LNCaP clone FGC (cell line): ENCODE results near the gene KCNJ6.
A peak's percentile ranks its signal among the peaks of the same experiment; 100 is the strongest.

Source experiments
- DNase-seq: peaks from one replicate; pipeline ENCODE4 v3.0.0-alpha.2; 2011; ENCODE audit warnings: low read depth
- H3K4me3 ChIP-seq: 2 replicates; pipeline ENCODE4 v1.5.1; 2011; ENCODE audit warnings: mild to moderate bottlenecking, low read depth, low read length, control low read depth
- CTCF ChIP-seq: IDR thresholded peaks from 2 replicates; pipeline ENCODE4 v1.5.1; 2012; ENCODE audit warnings: mild to moderate bottlenecking; ENCODE audit not compliant: control insufficient read depth, insufficient read depth; ENCODE audit errors: extremely low read depth

The KCNJ6 gene

GRCh38 chr21:37940691-37941090, 24.4 kb upstream of the KCNJ6 start:
- no peak overlapping the region for H3K4me3 ChIP-seq
- TF ChIP-seq CTCF = no peak
- peak; percentile 36 for DNase-seq

DNA sequence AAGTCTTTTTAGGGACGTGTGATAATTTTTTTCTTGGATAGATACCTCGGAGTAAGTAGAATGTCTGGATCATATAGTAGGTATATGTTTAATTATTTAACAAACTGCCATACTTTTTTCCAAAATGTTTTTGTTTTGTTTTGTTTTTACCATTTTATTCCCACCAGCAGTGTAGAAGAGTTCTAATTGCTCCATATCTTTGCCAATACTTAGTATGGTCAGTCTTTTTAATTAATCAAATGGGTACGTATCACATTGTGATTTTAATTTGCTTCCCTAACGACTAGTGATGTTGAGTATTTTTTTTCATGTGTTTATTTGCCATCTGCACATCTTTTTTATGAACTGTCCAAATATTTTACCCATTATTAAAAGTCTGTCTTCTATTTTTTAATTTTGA, 23.6 kb upstream of the KCNJ6 start:
- no peak for DNase-seq
- TF ChIP-seq CTCF = no peak
- no peak overlapping the region for H3K4me3 ChIP-seq

DNA sequence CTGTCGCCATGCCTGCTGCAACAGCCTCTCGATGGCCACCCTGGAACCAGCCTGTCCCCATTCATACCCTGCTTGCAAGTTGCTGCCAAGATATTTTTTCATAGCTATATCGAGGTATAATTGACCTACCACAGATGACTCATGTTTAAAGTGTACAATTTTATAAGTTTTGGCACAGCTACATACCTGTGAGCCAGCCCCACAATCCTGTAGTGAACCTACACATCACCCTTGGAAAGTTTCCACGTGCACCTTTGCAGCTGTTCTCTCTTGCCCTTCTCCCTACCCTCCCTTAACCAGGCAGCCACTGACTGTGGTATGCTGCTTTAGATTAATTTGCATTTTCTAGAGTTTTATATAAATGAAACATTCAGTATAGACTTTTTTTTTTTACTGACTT, 23.0 kb upstream of the KCNJ6 start:
- TF ChIP-seq CTCF = no peak
- peak; percentile 35 for DNase-seq

GRCh38 chr21:37937668-37938067, 21.4 kb upstream of the KCNJ6 start:
- no peak overlapping the region for H3K4me3 ChIP-seq
- no peak for TF ChIP-seq CTCF
- DNase-seq = no peak

More for the DNA sequence above, 23.0 kb upstream of the KCNJ6 start:
- H3K4me3 ChIP-seq = no peak overlapping the region

DNA sequence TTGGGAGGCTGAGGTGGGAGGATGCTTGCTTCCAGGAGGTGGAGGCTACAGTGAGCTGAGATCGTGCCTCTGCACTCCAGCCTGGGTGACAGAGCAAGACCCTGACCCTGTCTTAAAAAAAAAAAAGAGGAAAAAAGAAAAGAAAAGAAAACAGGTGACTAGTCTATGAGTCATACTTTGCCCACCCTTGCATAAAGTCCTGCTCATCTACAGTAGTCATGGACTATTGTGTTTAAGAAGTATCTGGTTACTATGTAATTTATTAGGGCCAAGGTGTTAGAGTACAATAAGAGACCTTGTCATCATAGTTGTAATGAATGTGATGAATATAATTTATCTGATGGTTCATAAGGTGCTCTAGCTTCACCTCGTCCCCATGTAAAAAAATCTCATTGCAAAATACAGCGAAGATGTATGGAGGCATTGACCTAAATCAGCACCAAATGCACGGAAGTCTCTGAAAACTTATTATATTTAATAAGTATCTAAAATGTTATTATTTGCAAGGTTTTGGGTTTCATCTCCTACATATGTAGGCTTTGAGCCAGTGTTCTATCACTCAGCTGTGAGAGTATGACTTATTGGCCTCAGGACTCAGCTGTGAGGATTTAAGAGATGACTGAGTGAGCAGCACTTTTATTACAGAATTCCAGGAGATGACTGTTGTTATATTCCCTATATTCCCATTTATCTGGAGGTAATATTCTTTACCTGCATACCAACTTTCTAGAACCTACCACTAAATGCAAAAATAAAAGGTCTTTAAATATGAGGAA, 19.9 kb upstream of the KCNJ6 start:
- H3K4me3 ChIP-seq = no peak overlapping the region
- no peak for TF ChIP-seq CTCF
- DNase-seq = no peak

DNA sequence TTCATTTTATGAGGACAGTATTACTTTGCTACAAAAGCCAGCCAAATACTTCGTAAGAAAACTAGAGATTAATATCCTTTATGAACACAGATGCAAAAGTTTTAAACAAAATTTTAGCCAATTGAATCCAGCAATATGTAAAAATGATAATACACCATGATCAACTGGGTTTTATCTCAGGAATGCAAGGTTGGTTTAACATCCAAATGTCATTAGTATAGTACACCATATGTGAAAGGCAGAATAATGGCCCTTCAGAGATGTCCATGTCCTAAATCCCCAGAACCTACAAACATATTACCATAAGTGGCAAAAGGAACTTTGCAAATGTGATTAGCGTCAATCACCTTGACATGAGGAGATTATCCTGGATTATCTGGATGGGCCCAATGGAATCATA, 16.7 kb upstream of the KCNJ6 start:
- no peak for DNase-seq
- TF ChIP-seq CTCF = no peak

DNA sequence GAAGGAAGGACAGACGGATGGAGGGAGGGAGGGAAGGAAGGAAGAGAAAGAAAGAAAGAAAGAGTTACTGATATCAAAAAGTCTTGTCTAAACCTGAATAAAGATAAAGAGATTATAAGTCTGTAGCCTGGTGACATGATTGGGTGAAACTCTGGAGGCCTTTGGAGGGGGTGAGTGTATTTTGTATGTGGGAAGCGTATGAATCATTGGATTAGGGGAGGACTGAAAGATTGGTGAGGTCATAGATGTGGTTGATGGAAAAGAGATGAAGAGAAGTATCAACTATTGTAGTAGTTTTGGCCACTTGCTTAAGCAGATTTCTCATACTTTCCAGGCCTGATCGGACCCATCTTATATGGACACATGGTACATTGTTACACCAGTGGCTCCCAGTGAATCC, 11.5 kb upstream of the KCNJ6 start:
- DNase-seq = no peak
- TF ChIP-seq CTCF = no peak
- no peak overlapping the region for H3K4me3 ChIP-seq

More for the DNA sequence above, 16.7 kb upstream of the KCNJ6 start:
- no peak overlapping the region for H3K4me3 ChIP-seq
